CD4-positive, alpha-beta T cell (primary cell): ENCODE results near the gene KRT6B. TPM values are rescaled to one million over a fixed set of nuclear protein-coding genes. Genes with fewer than 3 reads are reported as not detected.

ENCODE experiments used
- ATAC-seq: fragments of 200-7000 bp; cut with Tn5 transposase; one replicate; pipeline ENCODE4 v1.10.0; 2022; ENCODE audit warnings: mild to moderate bottlenecking; ENCODE audit not compliant: poor library complexity
- CTCF ChIA-PET: fragments of 350-600 bp; sonication (Branson Sonifier 250); formaldehyde crosslinking; loops from one replicate; lab custom pipeline; 2021; ENCODE audit warnings: antibody characterized with exemption, inconsistent platforms; lab: Charles Lee
- POLR2A ChIA-PET: fragments of 350-600 bp; sonication (Branson Sonifier 250); formaldehyde crosslinking; loops from one replicate; lab custom pipeline; 2021; ENCODE audit warnings: antibody characterized with exemption, inconsistent platforms; lab: Charles Lee
- DNase-seq, 14 experiments: peaks; one replicate each; pipeline ENCODE4 v3.0.0-alpha.2; 2013 to 2020; ENCODE audit warnings: mixed read lengths in 2 of 14
- H3K27ac ChIP-seq, 2 donors: one replicate each; pipeline versions ENCODE4 v1.5.1 to v1.7.0; 2013; ENCODE audit warnings: low read length in 2 of 2, low read depth in 1 of 2, mild to moderate bottlenecking in 1 of 2
- H3K27me3 ChIP-seq, 2 experiments: 1 replicate in 1 of 2; 2 replicates in 1 of 2; pipeline versions ENCODE4 v1.6.1 to v1.7.0; 2013; ENCODE audit warnings: low read length in 2 of 2, control low read depth in 1 of 2, mild to moderate bottlenecking in 1 of 2, moderate library complexity in 1 of 2; ENCODE audit not compliant: insufficient read depth in 2 of 2, control insufficient read depth in 1 of 2
- H3K36me3 ChIP-seq: one replicate; pipeline ENCODE4 v1.6.1; 2013; ENCODE audit warnings: low read length, control low read depth; ENCODE audit not compliant: insufficient read depth
- H3K4me1 ChIP-seq: one replicate; pipeline ENCODE4 v1.6.1; 2013; ENCODE audit warnings: low read length, control low read depth; ENCODE audit not compliant: insufficient read depth
- H3K4me3 ChIP-seq: one replicate; pipeline ENCODE4 v1.5.1; 2013; ENCODE audit warnings: mild to moderate bottlenecking, low read length, moderate library complexity
- H3K9me3 ChIP-seq, 2 experiments: 1 replicate in 1 of 2; 2 replicates in 1 of 2; pipeline versions ENCODE4 v1.6.1 to v1.7.0; 2013; ENCODE audit warnings: low read length in 2 of 2, mild to moderate bottlenecking in 2 of 2, control low read depth in 1 of 2, moderate library complexity in 1 of 2; ENCODE audit not compliant: control insufficient read depth in 1 of 2, insufficient read depth in 1 of 2
- H3K27ac Mint-ChIP-seq: one replicate; pipeline ENCODE4 v1.8.0; 2020; ENCODE audit warnings: mixed read lengths
- H3K27me3 Mint-ChIP-seq: one replicate; pipeline ENCODE4 v1.8.0; 2021; ENCODE audit warnings: mixed read lengths
- H3K36me3 Mint-ChIP-seq: one replicate; pipeline ENCODE4 v1.8.0; 2021; ENCODE audit warnings: low read depth, mixed read lengths
- H3K4me1 Mint-ChIP-seq: one replicate; pipeline ENCODE4 v1.8.0; 2021; ENCODE audit warnings: low read depth, mixed read lengths
- H3K4me3 Mint-ChIP-seq: one replicate; pipeline ENCODE4 v1.8.0; 2020; ENCODE audit warnings: mild to moderate bottlenecking, mixed read lengths
- H3K9me3 Mint-ChIP-seq: one replicate; pipeline ENCODE4 v1.8.0; 2020; ENCODE audit warnings: mixed read lengths
- CTCF ChIP-seq: fragments of 200-600 bp; IDR thresholded peaks from one replicate; pipeline ENCODE4 v1.8.0; 2022; ENCODE audit warnings: antibody characterized with exemption, mild to moderate bottlenecking
- intact Hi-C, 2 experiments: fragments of 100-400 bp; cut with DNase I in 1 of 2; cut with micrococcal nuclease in 1 of 2; formaldehyde crosslinking; loops; one replicate each; pipeline versions ENCODE4 v1.15.1 to v1.9.0; 2023 to 2025; cut with DNase I, micrococcal nuclease
- total RNA-seq, 174 experiments: library from RNA in 2 of 174; stranded (reverse) in 2 of 174; gene quantifications; one replicate each; pipeline ENCODE4 v1.2.3 and lab custom pipeline; 2021 to 2026

Gene KRT6B
- total RNA-seq, 2 experiments from 2014 or later: not detected

- no peak for TF ChIP-seq CTCF
- H3K9me3 Mint-ChIP-seq: no peaks in the 10 kb centered on the region
- peaks cover 33% of the 10 kb centered on the region for H3K27me3 Mint-ChIP-seq
- H3K4me3 Mint-ChIP-seq: no peak overlapping the region
- Histone ChIP-seq H3K36me3 (no peaks in the 10 kb centered on the region), H3K4me1 (no peaks in the 10 kb centered on the region), H3K9me3 (no peaks in the 10 kb centered on the region), H3K4me3 (no peak overlapping the region), H3K27me3 (peaks cover 4 to 10% of the 10 kb centered on the region in 2 experiments), H3K27ac (no peak overlapping the region)
- ChIA-PET POLR2A (no interaction called here), CTCF (no interaction called here)
- no peak overlapping the region for H3K27ac Mint-ChIP-seq
- intact Hi-C loops: no loop called here
- H3K4me1 Mint-ChIP-seq: no peaks in the 10 kb centered on the region
- no peaks in the 10 kb centered on the region for H3K36me3 Mint-ChIP-seq
- DNase-seq (no peak), ATAC-seq (no peak)
Measured at GRCh38 chr12:52428121-52428520, 23.8 kb downstream of the KRT6B start.

DNA sequence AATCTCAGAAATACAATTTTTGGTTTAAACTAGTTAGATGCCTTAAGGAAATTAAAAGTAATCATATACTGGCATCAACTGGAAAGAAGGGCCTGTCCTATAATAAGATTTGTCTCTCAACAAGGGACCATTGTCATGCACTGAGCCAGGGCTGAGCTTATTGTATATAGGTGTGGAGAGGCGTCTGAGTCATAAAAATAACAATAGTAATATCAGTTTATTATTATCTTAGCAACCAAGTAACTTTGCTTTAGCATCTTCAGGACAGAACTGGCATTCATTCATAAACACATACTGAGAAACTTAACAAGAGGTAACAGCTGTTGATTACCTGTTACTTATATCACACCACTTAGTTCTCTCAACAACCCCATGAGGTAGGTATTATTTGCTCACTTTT is 24.9 kb downstream of the KRT6B start:
- Mint-ChIP-seq H3K36me3 (no peaks in the 10 kb centered on the region), H3K4me3 (no peak overlapping the region), H3K9me3 (no peaks in the 10 kb centered on the region), H3K27ac (no peak overlapping the region), H3K4me1 (no peaks in the 10 kb centered on the region), H3K27me3 (peaks cover 28% of the 10 kb centered on the region)
- no peak for TF ChIP-seq CTCF
- H3K36me3 ChIP-seq: no peaks in the 10 kb centered on the region
- no peak overlapping the region for H3K27ac ChIP-seq
- ChIA-PET CTCF (no interaction called here), POLR2A (no interaction called here)
- no peak overlapping the region for H3K4me3 ChIP-seq
- DNase-seq (no peak), ATAC-seq (no peak)
- H3K27me3 ChIP-seq: peaks cover 4 to 10% of the 10 kb centered on the region in 2 experiments
- no peaks in the 10 kb centered on the region for H3K4me1 ChIP-seq
- intact Hi-C loops: no loop called here
- no peaks in the 10 kb centered on the region for H3K9me3 ChIP-seq

GRCh38 chr12:52426034-52426433 is 25.9 kb downstream of the KRT6B start:
- no peaks in the 10 kb centered on the region for H3K36me3 Mint-ChIP-seq
- Histone ChIP-seq H3K4me3 (no peak overlapping the region), H3K4me1 (no peaks in the 10 kb centered on the region), H3K27ac (no peak overlapping the region), H3K36me3 (no peaks in the 10 kb centered on the region), H3K9me3 (peaks cover 0 to 3% of the 10 kb centered on the region in 2 experiments), H3K27me3 (no peaks in the 10 kb centered on the region)
- H3K4me1 Mint-ChIP-seq: no peaks in the 10 kb centered on the region
- POLR2A ChIA-PET: no interaction called here
- H3K4me3 Mint-ChIP-seq: no peak overlapping the region
- CTCF ChIA-PET: no interaction called here
- H3K9me3 Mint-ChIP-seq: no peaks in the 10 kb centered on the region
- no peak overlapping the region for H3K27ac Mint-ChIP-seq
- ATAC-seq: no peak
- intact Hi-C loops: no loop called here
- TF ChIP-seq CTCF: no peak
- peaks cover 28% of the 10 kb centered on the region for H3K27me3 Mint-ChIP-seq
- no peak for DNase-seq
